OCI-M1 (cell line): Measurements from ENCODE around the gene HABP2.

ENCODE experiments used
- DNase-seq: peaks from one replicate; lab custom pipeline; 2025; lab: John Stamatoyannopoulos, UW

Gene HABP2

GRCh38 chr10:113604572-113604971 is 51.7 kb downstream of the HABP2 start:
- DNase-seq: no peak

- no peak for DNase-seq
Measured at GRCh38 chr10:113605268-113605978, 52.6 kb downstream of the HABP2 start.

DNA sequence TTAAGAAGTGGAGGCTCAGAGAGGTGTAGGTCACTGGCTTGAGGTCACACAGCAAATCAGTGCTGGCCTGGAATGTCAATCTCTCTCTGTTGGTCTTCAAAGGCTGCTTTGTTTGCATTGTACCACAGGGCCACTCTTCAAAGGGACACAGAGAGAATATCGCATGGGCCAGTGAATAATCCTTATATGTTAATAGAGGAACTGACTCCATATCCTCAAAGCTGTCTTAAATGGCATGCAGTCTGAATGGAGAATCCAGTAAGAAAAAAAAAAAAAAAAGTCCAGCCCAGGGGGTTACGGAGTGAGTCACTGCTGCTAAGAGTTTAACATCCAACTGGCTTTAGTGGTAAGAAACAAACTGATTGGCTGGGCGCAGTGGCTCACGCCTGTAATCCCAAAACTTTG is 56.9 kb downstream of the HABP2 start:
- no peak for DNase-seq

DNA sequence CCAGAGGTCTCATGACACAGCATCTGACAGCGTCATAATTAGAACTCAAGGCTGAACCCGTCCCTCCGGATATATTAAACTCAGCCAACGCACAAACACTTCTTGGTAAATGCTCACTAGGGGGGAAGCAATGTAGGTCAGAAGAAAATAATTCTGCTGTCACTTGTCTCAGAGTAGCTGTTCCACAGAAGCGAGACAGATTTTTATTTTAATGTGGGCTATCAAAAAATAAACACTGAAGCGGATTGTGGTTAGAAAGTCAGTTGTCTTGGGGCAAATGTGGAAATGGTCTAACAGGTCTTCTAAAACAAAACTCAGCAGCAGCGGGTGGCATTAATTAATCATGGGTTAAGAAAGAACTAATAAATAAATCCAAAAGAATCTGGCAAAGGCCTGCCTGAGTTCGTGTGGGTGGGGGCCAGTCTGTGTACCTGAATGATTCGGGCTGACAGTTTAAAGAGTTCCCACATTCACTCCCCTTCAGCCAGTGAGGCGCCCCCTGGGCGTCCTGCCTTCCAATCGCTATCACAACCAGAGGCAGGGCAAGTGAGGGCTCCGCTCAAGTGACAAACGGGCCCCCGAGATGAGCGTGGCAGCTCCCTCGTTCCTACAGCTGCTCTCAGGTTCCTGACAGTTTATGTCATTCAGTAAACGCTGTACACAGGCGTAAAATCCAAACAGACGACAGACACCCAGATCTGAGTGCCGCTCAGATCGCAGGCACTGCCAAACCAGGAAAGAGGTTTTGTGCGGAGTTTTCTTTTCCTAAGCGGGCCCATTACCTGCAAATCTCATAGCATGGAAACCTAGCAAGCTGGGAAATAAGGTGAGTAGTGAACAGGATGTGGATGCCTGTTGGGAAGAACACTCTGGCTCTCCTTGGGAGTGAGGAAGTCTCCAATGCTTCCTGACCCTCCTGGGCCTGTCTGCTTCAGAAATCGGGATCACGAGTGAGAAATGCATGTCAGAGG is 58.1 kb downstream of the HABP2 start:
- no peak for DNase-seq

GRCh38 chr10:113612154-113612553 is 59.3 kb downstream of the HABP2 start:
- no peak for DNase-seq

GRCh38 chr10:113613427-113613826 is 60.6 kb downstream of the HABP2 start:
- DNase-seq: no peak

DNA sequence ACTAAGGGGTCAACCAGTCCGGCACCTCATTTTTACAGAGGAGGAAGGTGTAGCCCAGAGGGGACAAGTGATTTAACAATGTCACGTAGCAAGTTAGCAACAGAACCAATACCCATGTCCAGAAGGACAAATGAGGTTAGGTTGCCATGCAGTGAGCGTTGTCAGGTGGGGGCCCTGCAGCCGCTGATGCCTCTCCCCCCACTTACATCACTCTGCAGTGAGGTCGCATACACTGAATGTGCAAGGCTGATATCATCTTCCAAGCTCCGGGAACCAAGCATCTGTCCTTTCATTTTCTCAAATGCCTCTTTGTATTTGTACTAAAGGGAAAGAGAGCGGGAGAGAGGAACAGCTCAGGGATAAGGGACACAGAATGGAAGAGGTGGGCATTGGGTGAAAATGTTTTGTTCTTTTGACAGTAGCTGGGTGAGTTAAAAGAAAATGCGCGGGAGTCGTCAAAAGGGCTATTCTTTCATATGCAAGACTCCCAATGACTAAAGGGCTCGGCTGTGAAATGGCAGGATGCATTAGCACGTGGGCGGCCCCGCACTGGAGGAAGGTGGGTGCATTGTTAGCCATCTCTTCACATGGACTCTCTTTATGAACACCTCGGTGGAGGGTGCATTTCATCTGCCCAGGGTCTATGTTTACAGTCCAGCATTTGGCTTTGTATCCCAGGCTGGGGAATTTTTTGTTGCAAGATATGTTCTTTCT is 61.3 kb downstream of the HABP2 start:
- no peak for DNase-seq

DNA sequence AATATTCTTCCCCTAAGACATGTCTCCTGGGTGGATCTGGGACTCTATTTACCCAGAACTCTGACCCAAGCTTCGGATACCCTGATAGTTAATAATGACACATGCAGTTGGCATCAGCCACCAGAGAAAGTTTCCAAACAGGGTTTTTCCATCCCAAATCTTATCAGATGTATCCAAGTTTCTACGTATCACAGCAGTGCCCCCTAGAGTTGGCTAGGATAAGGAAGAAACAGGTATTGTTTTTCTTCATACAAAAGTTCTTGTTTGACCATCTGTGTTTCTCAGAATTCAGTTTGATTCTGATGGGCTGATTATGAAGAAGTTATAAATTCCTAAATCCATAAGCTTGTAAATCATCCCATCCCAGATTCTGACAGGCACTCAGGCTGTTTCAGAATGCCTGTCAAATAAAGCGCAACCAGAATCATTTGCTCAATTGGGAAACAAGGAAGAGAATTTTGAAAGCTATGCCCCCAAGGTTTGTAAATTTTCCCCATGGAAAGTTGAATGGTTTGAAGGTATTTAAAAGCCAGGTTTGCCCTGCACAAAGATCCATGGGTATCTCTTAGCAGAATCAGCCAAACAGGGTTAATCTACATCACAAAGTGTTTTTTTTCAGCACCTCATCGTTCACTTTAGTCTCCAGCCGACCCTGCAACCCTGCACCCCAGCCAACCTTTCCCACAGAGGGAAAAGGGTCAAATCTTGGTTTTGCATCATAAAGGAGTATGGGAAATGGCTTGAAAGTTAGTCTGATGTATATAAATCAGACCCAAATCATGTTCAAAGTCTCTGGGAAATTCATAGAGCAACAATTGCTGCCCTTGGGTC is 63.6 kb downstream of the HABP2 start:
- DNase-seq: peak; percentile 27

GRCh38 chr10:113617086-113617485 is 64.2 kb downstream of the HABP2 start:
- no peak for DNase-seq

DNA sequence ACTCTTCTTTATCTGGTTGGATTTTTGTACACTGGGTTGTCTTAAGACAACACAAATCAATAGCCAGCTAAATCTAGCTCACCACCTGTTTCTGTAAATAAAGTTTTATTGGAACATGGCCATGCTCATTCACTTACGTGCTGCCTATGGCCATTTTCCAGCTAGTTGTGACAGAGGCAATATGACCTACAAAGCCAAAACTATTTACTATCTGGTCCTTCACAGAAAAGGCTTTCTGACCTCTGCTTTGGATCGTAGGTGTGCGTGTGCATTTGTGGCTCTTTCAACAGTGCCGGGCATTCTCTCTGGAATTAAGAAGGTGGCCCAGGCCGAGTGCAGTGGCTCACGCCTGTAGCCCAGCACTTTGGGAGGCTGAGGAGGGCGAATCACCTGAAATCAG is 65.5 kb downstream of the HABP2 start:
- DNase-seq: no peak

DNA sequence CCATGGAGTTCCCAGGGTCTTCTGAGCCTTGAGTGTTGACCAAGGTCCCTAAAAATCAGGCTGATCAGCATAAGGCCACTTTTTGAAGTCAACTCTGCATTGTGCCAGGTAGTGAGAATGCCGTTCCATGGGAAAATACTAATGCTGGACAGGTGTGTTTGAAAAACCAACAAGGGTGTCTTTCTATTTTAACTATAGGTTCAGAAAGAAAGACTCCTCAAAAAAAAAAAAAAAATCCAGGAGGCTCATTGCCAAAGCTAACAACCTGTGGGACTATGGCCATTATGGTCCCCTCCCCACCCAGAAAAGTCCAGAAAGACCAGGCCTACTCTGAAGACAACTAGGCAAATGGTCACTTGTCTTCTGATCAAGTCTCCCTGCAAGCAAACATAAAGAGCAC is 66.5 kb downstream of the HABP2 start:
- DNase-seq: no peak

DNA sequence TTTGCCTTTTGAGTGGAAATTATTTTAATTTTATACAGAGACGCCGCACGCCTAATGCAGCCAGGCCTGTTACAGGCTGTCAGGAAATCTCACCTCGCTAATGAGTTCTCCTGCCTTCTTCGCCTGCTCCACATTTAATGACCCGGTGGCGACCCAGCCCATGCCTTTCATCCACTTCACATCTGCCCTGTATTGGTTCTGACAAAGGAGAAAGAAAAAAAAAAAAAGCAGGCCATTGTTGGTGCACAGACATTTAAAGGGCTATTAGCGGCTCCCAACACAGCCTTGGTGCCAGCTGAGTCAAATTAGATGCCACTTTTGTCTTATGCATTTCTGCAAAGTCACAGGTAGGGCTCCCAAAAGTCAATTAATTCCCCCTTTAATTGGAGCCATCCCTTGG is 67.7 kb downstream of the HABP2 start:
- DNase-seq: no peak

GRCh38 chr10:113620936-113621335 is 68.1 kb downstream of the HABP2 start:
- DNase-seq: no peak

GRCh38 chr10:113621799-113622198 is 68.9 kb downstream of the HABP2 start:
- no peak for DNase-seq

DNA sequence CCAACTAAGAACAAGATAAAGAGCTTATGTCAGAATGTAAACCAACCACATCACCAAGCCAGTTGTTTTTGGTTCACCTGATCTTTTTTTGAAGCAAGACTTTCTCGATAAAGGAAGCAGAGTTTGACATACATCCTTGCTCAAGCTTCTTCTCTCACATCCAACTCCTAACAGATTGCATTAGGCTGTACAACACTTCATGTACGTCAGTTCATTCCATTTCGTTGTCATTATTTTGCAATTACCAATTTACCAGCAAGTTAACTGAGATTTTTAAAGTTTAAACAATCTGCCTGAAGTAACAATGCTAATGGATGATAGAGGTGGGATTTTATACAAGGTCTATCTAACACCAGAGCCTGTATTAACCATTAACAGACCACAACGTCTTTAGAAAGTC is 70.0 kb downstream of the HABP2 start:
- DNase-seq: no peak

GRCh38 chr10:113625461-113626186 is 72.8 kb downstream of the HABP2 start:
- DNase-seq: no peak

GRCh38 chr10:113626809-113627355 is 74.0 kb downstream of the HABP2 start:
- no peak for DNase-seq

DNA sequence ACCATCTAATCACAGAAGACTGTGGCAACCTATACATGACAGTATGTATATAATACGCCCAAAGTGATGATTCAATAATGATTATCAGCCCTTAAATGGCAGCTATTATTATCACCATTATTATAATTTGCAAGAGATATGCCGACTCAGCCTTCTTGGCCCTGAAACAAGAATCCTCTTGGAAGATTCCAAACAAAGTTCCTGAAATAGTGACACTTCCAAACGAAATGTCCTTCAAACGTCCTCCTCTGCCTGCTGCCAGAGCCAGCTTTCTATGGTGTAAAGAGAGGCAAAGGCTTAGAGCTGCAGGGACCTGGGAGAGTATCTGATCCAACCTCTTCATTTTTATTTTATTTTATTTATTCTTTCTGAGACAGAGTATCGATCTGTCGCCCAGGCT is 75.0 kb downstream of the HABP2 start:
- DNase-seq: no peak

- no peak for DNase-seq
Measured at GRCh38 chr10:113628607-113629153, 75.8 kb downstream of the HABP2 start.

- no peak for DNase-seq
Measured at GRCh38 chr10:113630929-113631533, 78.2 kb downstream of the HABP2 start.
